Naive thymus-derived CD4-positive, alpha-beta T cell (primary cell): Measurements from ENCODE around the gene PCBP1. TPM values are rescaled to one million over a fixed set of nuclear protein-coding genes. Genes with fewer than 3 reads are reported as not detected.
"Not testable (repeated sequence)": the region's sequence is repeated elsewhere in the genome, so short reads cannot be mapped to it uniquely, and the experiment has no call there.

Experiments
- ATAC-seq: fragments of 150-1000 bp; cut with Tn5 transposase; 2 replicates; pipeline ENCODE4 v1.10.0; 2021; ENCODE audit warnings: mild to moderate bottlenecking, moderate library complexity
- CTCF ChIA-PET: fragments of 350-600 bp; sonication (Branson Sonifier 250); formaldehyde crosslinking; loops from one replicate; lab custom pipeline; 2021; ENCODE audit warnings: antibody characterized with exemption; lab: Charles Lee
- POLR2A ChIA-PET: fragments of 350-600 bp; sonication (Branson Sonifier 250); formaldehyde crosslinking; loops from one replicate; lab custom pipeline; 2021; ENCODE audit warnings: antibody characterized with exemption, inconsistent platforms; lab: Charles Lee
- DNase-seq, 9 donors: peaks; one replicate each; pipeline versions ENCODE4 v3.0.0 to v3.0.0-alpha.2; 2020 to 2022; ENCODE audit warnings: mixed read lengths in 1 of 9
- H3K27ac ChIP-seq: one replicate; pipeline ENCODE4 v1.7.0; 2013; ENCODE audit warnings: mild to moderate bottlenecking, low read depth, low read length, moderate library complexity
- H3K27me3 ChIP-seq, 2 donors: one replicate each; pipeline ENCODE4 v1.7.0; 2013; ENCODE audit warnings: low read length in 2 of 2, mild to moderate bottlenecking in 2 of 2, moderate library complexity in 2 of 2; ENCODE audit not compliant: control insufficient read depth in 2 of 2, insufficient read depth in 2 of 2
- H3K36me3 ChIP-seq, 3 experiments: 1 replicate in 2 of 3; 2 replicates in 1 of 3; pipeline ENCODE4 v1.7.0; 2013; ENCODE audit warnings: low read length in 3 of 3, mild to moderate bottlenecking in 3 of 3, moderate library complexity in 1 of 3; ENCODE audit not compliant: insufficient read depth in 3 of 3, control insufficient read depth in 2 of 3
- H3K4me1 ChIP-seq, 2 donors: one replicate each; pipeline ENCODE4 v1.7.0; 2013; ENCODE audit warnings: low read length in 2 of 2, mild to moderate bottlenecking in 2 of 2, moderate library complexity in 1 of 2; ENCODE audit not compliant: control insufficient read depth in 2 of 2, insufficient read depth in 2 of 2
- H3K4me3 ChIP-seq: 2 replicates; pipeline ENCODE4 v1.7.0; 2013; ENCODE audit warnings: mild to moderate bottlenecking, low read length
- H3K9me3 ChIP-seq, 3 experiments: 1 replicate in 2 of 3; 2 replicates in 1 of 3; pipeline ENCODE4 v1.7.0; 2013; ENCODE audit warnings: low read length in 3 of 3; ENCODE audit not compliant: control insufficient read depth in 2 of 3
- H3K27ac Mint-ChIP-seq, 9 donors: one replicate each; pipeline ENCODE4 v1.8.0; 2020 to 2022; ENCODE audit warnings: mixed read lengths in 9 of 9, mild to moderate bottlenecking in 8 of 9, moderate library complexity in 5 of 9, inconsistent platforms in 2 of 9
- H3K27me3 Mint-ChIP-seq, 5 donors: one replicate each; pipeline ENCODE4 v1.8.0; 2021 to 2022; ENCODE audit warnings: mixed read lengths in 5 of 5, mild to moderate bottlenecking in 1 of 5
- H3K36me3 Mint-ChIP-seq, 5 donors: one replicate each; pipeline ENCODE4 v1.8.0; 2020 to 2022; ENCODE audit warnings: mixed read lengths in 5 of 5, mild to moderate bottlenecking in 3 of 5, inconsistent platforms in 1 of 5
- H3K4me1 Mint-ChIP-seq, 7 donors: one replicate each; pipeline ENCODE4 v1.8.0; 2020 to 2022; ENCODE audit warnings: mixed read lengths in 7 of 7, mild to moderate bottlenecking in 3 of 7, inconsistent platforms in 1 of 7
- H3K4me3 Mint-ChIP-seq, 10 donors: one replicate each; pipeline ENCODE4 v1.8.0; 2020 to 2022; ENCODE audit warnings: mild to moderate bottlenecking in 10 of 10, mixed read lengths in 10 of 10, moderate library complexity in 6 of 10, inconsistent platforms in 2 of 10
- H3K9me3 Mint-ChIP-seq, 11 donors: one replicate each; pipeline ENCODE4 v1.8.0; 2020 to 2022; ENCODE audit warnings: mixed read lengths in 11 of 11, mild to moderate bottlenecking in 4 of 11, inconsistent platforms in 1 of 11, moderate library complexity in 1 of 11
- intact Hi-C, 2 donors: fragments of 100-400 bp; cut with micrococcal nuclease; formaldehyde crosslinking; loops; one replicate each; pipeline ENCODE4 v1.15.1; 2023
- polyA plus RNA-seq, 2 donors: library from polyadenylated mRNA; unstranded; fragments of 300-500 nt; fragmentation: Illumina TruSeq; gene quantifications; one replicate each; pipeline ENCODE4 v1.2.3, GENCODE V29; 2021
- total RNA-seq, 6 experiments: library from RNA in 5 of 6; stranded (reverse) in 5 of 6; gene quantifications; 1 replicate in 5 of 6; 2 replicates in 1 of 6; pipeline ENCODE4 v1.2.3 and lab custom pipeline; 2021 to 2026

The PCBP1 gene
- total and polyA plus RNA-seq, 7 experiments from 2014 or later: 178 to 487 (median 353) TPM

GRCh38 chr2:70090706-70091334, 3.5 kb downstream of the PCBP1 start:
- H3K36me3 Mint-ChIP-seq: peaks cover 5 to 52% (median 25%) of the 10 kb centered on the region in 5 donors
- intact Hi-C loops: loop anchor here (1.0 kb wide), 2 partner anchors 12 to 45 kb away; no protein-coding TSS in a partner anchor
- DNase-seq (no peak), ATAC-seq (no peak)
- H3K27me3 ChIP-seq: no peaks in the 10 kb centered on the region
- H3K36me3 ChIP-seq: peaks cover 0 to 13% (median 4%) of the 10 kb centered on the region in 3 experiments
- peak overlapping the region; percentile 91 to 98 (median 96) for H3K4me3 Mint-ChIP-seq
- H3K27ac Mint-ChIP-seq: peak overlapping the region; percentile 97 to 100 (median 100)
- peaks cover 0 to 10% (median 0%) of the 10 kb centered on the region in 11 donors for H3K9me3 Mint-ChIP-seq
- peaks cover 46 to 50% of the 10 kb centered on the region in 2 donors for H3K4me1 ChIP-seq
- no peak overlapping the region for H3K4me3 ChIP-seq
- peak overlapping the region; percentile 100 for H3K27ac ChIP-seq
- no peaks in the 10 kb centered on the region for H3K9me3 ChIP-seq
- POLR2A ChIA-PET: interaction anchor here (0.5 to 29.1 kb wide), 9 partner anchors 10 to 368 kb away, joined by 3 to 1973 read pairs (median 4); partner anchors contain the start of gene MXD1
- peaks cover 0 to 4% (median 0%) of the 10 kb centered on the region in 5 donors for H3K27me3 Mint-ChIP-seq
- CTCF ChIA-PET: interaction anchor here (0.6 to 3.8 kb wide), 6 partner anchors 13 to 102 kb away, joined by 3 to 30 read pairs (median 6); no protein-coding TSS in a partner anchor
- H3K4me1 Mint-ChIP-seq: peaks cover 46 to 67% (median 56%) of the 10 kb centered on the region in 7 donors

- peaks cover 0 to 4% (median 0%) of the 10 kb centered on the region in 5 donors for H3K27me3 Mint-ChIP-seq
- intact Hi-C loops: loop anchor here (1.0 kb wide), 2 partner anchors 12 to 45 kb away; no protein-coding TSS in a partner anchor
- POLR2A ChIA-PET: interaction anchor here (0.6 to 29.1 kb wide), 9 partner anchors 9 to 368 kb away, joined by 3 to 1973 read pairs (median 4); partner anchors contain the start of gene MXD1
Measured at GRCh38 chr2:70091364-70091763, 4.1 kb downstream of the PCBP1 start.

GRCh38 chr2:70091816-70092215, 4.5 kb downstream of the PCBP1 start:
- peak overlapping the region; percentile 3 for H3K4me3 ChIP-seq
- peaks cover 45% of the 10 kb centered on the region in 2 donors for H3K4me1 ChIP-seq
- DNase-seq: peak in 3 of 9 donors; percentile 25 to 42 (median 42)
- H3K9me3 ChIP-seq: no peaks in the 10 kb centered on the region
- Mint-ChIP-seq H3K4me3 (peak overlapping the region; percentile 50 to 98 (median 68)), H3K36me3 (peaks cover 5 to 52% (median 25%) of the 10 kb centered on the region in 5 donors), H3K9me3 (peaks cover 0 to 6% (median 0%) of the 10 kb centered on the region in 11 donors), H3K27ac (peak overlapping the region; percentile 83 to 100 (median 100)), H3K4me1 (peaks cover 46 to 63% (median 53%) of the 10 kb centered on the region in 7 donors), H3K27me3 (peaks cover 0 to 4% (median 0%) of the 10 kb centered on the region in 5 donors)
- H3K27me3 ChIP-seq: no peaks in the 10 kb centered on the region
- intact Hi-C loops: loop anchor here (1.0 kb wide), 2 partner anchors 11 to 44 kb away; no protein-coding TSS in a partner anchor
- peaks cover 0 to 13% (median 4%) of the 10 kb centered on the region in 3 experiments for H3K36me3 ChIP-seq
- ChIA-PET POLR2A (interaction anchor here (0.6 to 29.1 kb wide), 7 partner anchors 20 to 450 kb away, joined by 3 to 1973 read pairs (median 18); partner anchors contain the start of gene MXD1), CTCF (interaction anchor here (0.9 to 2.2 kb wide), 9 partner anchors 12 to 178 kb away, joined by 3 to 9 read pairs (median 4); no protein-coding TSS in a partner anchor)
- no peak for ATAC-seq
- H3K27ac ChIP-seq: peak overlapping the region; percentile 100

More at GRCh38 chr2:70091364-70091763, 4.1 kb downstream of the PCBP1 start:
- H3K4me1 Mint-ChIP-seq: peaks cover 46 to 63% (median 53%) of the 10 kb centered on the region in 7 donors
- H3K4me3 ChIP-seq: peak overlapping the region; percentile 3
- H3K4me3 Mint-ChIP-seq: peak overlapping the region; percentile 50 to 98 (median 68)
- H3K36me3 Mint-ChIP-seq: peaks cover 5 to 52% (median 25%) of the 10 kb centered on the region in 5 donors
- no peak for DNase-seq
- H3K27me3 ChIP-seq: no peaks in the 10 kb centered on the region
- H3K9me3 Mint-ChIP-seq: peaks cover 0 to 10% (median 0%) of the 10 kb centered on the region in 11 donors
- H3K27ac Mint-ChIP-seq: peak overlapping the region; percentile 83 to 100 (median 100)
- H3K9me3 ChIP-seq: no peaks in the 10 kb centered on the region
- H3K36me3 ChIP-seq: peaks cover 0 to 13% (median 4%) of the 10 kb centered on the region in 3 experiments
- CTCF ChIA-PET: interaction anchor here (0.6 to 2.2 kb wide), 9 partner anchors 13 to 177 kb away, joined by 3 to 9 read pairs (median 4); no protein-coding TSS in a partner anchor
- H3K4me1 ChIP-seq: peaks cover 45% of the 10 kb centered on the region in 2 donors
- peak overlapping the region; percentile 100 for H3K27ac ChIP-seq
- no peak for ATAC-seq

GRCh38 chr2:70092576-70093243, 5.4 kb downstream of the PCBP1 start:
- Histone ChIP-seq H3K36me3 (peaks cover 0 to 10% (median 4%) of the 10 kb centered on the region in 3 experiments), H3K27ac (peak overlapping the region; percentile 38), H3K4me1 (peaks cover 45% of the 10 kb centered on the region in 2 donors)
- H3K27me3 ChIP-seq, H3K27me3 Mint-ChIP-seq, H3K9me3 ChIP-seq, H3K9me3 Mint-ChIP-seq, DNase-seq, intact Hi-C loops, H3K4me3 ChIP-seq, ATAC-seq: not testable (repeated sequence)
- peaks cover 46 to 59% (median 53%) of the 10 kb centered on the region in 7 donors for H3K4me1 Mint-ChIP-seq
- H3K36me3 Mint-ChIP-seq: peaks cover 5 to 50% (median 23%) of the 10 kb centered on the region in 5 donors
- CTCF ChIA-PET: interaction anchor here (0.9 to 2.2 kb wide), 8 partner anchors 15 to 179 kb away, joined by 3 to 8 read pairs (median 4); no protein-coding TSS in a partner anchor
- POLR2A ChIA-PET: interaction anchor here (0.7 to 29.1 kb wide), 5 partner anchors 19 to 451 kb away, joined by 3 to 1973 read pairs (median 450); partner anchors contain the start of gene MXD1
- H3K27ac Mint-ChIP-seq: peak overlapping the region in 8 of 9 donors; percentile 21 to 100 (median 96)
- H3K4me3 Mint-ChIP-seq: peak overlapping the region in 5 of 10 donors; percentile 6 to 89 (median 35)

- intact Hi-C loops: loop anchor here in 1 of 2 donors (2.0 kb wide), 1 partner anchor 14 kb away; no protein-coding TSS in a partner anchor
- DNase-seq: peak in 1 of 9 donors; percentile 14
- Histone ChIP-seq H3K36me3 (peaks cover 0 to 4% (median 0%) of the 10 kb centered on the region in 3 experiments), H3K27ac (peak overlapping the region; percentile 91), H3K9me3 (no peaks in the 10 kb centered on the region), H3K27me3 (no peaks in the 10 kb centered on the region), H3K4me3 (peak overlapping the region; percentile 56), H3K4me1 (peaks cover 45% of the 10 kb centered on the region in 2 donors)
- H3K4me3 Mint-ChIP-seq: peak overlapping the region; percentile 76 to 90 (median 85)
- no peaks in the 10 kb centered on the region for H3K27me3 Mint-ChIP-seq
- CTCF ChIA-PET: interaction anchor here (0.6 to 1.8 kb wide), 16 partner anchors 10 to 1278 kb away, joined by 3 to 6 read pairs (median 4); partner anchors contain the start of gene C2orf42
- peaks cover 0 to 2% (median 0%) of the 10 kb centered on the region in 11 donors for H3K9me3 Mint-ChIP-seq
- peak; percentile 10 for ATAC-seq
- POLR2A ChIA-PET: interaction anchor here (0.9 to 29.1 kb wide), 8 partner anchors 8 to 1332 kb away, joined by 3 to 1973 read pairs (median 28); partner anchors contain the start of genes C2orf42, MXD1, PCBP1 and SNRPG
- peaks cover 49 to 63% (median 53%) of the 10 kb centered on the region in 7 donors for H3K4me1 Mint-ChIP-seq
- peaks cover 0 to 34% (median 8%) of the 10 kb centered on the region in 5 donors for H3K36me3 Mint-ChIP-seq
- H3K27ac Mint-ChIP-seq: peak overlapping the region; percentile 91 to 100 (median 97)
Measured at GRCh38 chr2:70094171-70094977, 7.1 kb downstream of the PCBP1 start.
